Breast epithelium (tissue), 3 donors: ENCODE results near the gene ANKS1A.

Source experiments
- CTCF ChIP-seq, 3 donors: fragments of 450-650 bp; IDR thresholded peaks; one replicate each; pipeline ENCODE4 v1.5.1; 2016 to 2017; ENCODE audit warnings: antibody characterized with exemption in 3 of 3, mild to moderate bottlenecking in 3 of 3, moderate library complexity in 3 of 3
- POLR2AphosphoS5 ChIP-seq, 3 donors: sonication (generic); formaldehyde crosslinking; IDR thresholded peaks; one replicate each; pipeline ENCODE4 v1.6.1; 2017; ENCODE audit warnings: antibody characterized with exemption in 3 of 3

- no peak for TF ChIP-seq CTCF (IDR thresholded peaks at IDR 0.05)
- TF ChIP-seq POLR2AphosphoS5 (IDR thresholded peaks at IDR 0.05), result no peak
These were observed 49.2 kb downstream of the ANKS1A start for GRCh38 chr6:34938268-34938667.
